NB4 (cell line): ENCODE results near the gene TBC1D22A.

Experiments
- DNase-seq: peaks from one replicate; pipeline ENCODE4 v3.0.0; 2010; ENCODE audit warnings: low read depth
- H3K4me3 ChIP-seq: one replicate; pipeline ENCODE4 v1.5.1; 2011; ENCODE audit warnings: mild to moderate bottlenecking, low read depth, low read length, moderate library complexity
- MYC ChIP-seq: IDR thresholded peaks from 2 replicates; pipeline ENCODE4 v1.6.1; 2011; ENCODE audit warnings: low read depth, low read length
- POLR2A ChIP-seq: IDR thresholded peaks from 2 replicates; pipeline ENCODE4 v1.6.1; 2011; ENCODE audit warnings: mild to moderate bottlenecking; ENCODE audit not compliant: insufficient read length; ENCODE audit errors: extremely low read depth
- TF ChIP-seq, protein P1 (sequence below): IDR thresholded peaks from one replicate; pipeline ENCODE4 v1.5.1; 2012; ENCODE audit warnings: low read depth, low read length
- TF ChIP-seq, protein P2 (sequence below): IDR thresholded peaks from 2 replicates; pipeline ENCODE4 v1.6.1; 2011; ENCODE audit warnings: low read depth, low read length

TBC1D22A gene

DNA sequence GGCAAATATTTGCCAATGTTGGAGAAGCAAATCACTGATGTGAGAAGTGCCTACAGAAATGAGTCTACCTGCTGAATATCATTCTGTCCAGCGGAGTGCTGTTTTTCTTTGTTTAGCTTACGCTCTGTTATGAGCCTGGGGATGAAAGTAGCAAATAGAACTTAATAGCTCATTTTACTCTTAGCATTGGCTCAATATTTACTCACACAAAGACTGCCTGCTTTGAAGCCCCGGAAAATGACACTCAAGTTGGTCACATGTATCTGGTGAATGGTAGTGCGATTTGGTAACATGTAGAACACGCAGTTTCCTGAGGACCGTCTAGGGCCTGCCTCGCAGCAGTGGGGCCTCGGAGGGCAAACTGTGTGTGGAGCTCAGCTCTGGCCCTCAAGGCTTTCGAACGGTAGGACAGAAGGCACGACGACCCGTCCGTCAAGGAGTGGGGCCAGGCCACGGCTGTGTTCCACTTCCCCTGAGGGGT, 38.9 kb downstream of the TBC1D22A start:
- TF ChIP-seq, protein P1, sequence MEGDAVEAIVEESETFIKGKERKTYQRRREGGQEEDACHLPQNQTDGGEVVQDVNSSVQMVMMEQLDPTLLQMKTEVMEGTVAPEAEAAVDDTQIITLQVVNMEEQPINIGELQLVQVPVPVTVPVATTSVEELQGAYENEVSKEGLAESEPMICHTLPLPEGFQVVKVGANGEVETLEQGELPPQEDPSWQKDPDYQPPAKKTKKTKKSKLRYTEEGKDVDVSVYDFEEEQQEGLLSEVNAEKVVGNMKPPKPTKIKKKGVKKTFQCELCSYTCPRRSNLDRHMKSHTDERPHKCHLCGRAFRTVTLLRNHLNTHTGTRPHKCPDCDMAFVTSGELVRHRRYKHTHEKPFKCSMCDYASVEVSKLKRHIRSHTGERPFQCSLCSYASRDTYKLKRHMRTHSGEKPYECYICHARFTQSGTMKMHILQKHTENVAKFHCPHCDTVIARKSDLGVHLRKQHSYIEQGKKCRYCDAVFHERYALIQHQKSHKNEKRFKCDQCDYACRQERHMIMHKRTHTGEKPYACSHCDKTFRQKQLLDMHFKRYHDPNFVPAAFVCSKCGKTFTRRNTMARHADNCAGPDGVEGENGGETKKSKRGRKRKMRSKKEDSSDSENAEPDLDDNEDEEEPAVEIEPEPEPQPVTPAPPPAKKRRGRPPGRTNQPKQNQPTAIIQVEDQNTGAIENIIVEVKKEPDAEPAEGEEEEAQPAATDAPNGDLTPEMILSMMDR: no peak
- TF ChIP-seq MYC (no peak), POLR2A (no peak)
- TF ChIP-seq, protein P2, sequence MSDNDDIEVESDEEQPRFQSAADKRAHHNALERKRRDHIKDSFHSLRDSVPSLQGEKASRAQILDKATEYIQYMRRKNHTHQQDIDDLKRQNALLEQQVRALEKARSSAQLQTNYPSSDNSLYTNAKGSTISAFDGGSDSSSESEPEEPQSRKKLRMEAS: no peak
- DNase-seq: no peak
- no peak overlapping the region for H3K4me3 ChIP-seq

- H3K4me3 ChIP-seq: no peak overlapping the region
- TF ChIP-seq, protein P2: no peak
- TF ChIP-seq, protein P1: no peak
- TF ChIP-seq MYC (no peak), POLR2A (no peak)
- DNase-seq: no peak
Measured at GRCh38 chr22:46801826-46802607, 39.6 kb downstream of the TBC1D22A start.

DNA sequence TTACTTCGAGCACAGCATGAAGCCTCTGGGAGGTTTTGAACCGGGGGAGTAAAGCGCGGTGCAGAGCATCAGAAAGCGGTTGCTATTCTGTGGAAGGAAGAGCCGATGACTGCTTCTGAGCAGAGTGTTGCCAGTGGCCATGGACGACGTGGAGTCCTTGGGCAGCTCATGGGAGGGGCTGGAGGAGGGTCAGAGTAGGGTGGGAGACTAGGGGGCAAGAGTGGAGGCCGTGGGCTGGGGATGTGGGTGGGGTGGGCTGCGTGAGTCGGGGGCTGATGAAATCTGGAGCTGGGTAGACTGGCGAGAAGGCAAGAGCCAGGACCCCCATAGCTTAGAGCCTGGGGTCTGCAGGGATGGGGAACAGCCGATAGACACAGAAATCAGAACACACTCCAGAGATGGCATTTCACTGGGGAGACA, 40.2 kb downstream of the TBC1D22A start:
- DNase-seq: no peak
- TF ChIP-seq, protein P1: no peak
- TF ChIP-seq, protein P2: no peak
- no peak for TF ChIP-seq POLR2A

DNA sequence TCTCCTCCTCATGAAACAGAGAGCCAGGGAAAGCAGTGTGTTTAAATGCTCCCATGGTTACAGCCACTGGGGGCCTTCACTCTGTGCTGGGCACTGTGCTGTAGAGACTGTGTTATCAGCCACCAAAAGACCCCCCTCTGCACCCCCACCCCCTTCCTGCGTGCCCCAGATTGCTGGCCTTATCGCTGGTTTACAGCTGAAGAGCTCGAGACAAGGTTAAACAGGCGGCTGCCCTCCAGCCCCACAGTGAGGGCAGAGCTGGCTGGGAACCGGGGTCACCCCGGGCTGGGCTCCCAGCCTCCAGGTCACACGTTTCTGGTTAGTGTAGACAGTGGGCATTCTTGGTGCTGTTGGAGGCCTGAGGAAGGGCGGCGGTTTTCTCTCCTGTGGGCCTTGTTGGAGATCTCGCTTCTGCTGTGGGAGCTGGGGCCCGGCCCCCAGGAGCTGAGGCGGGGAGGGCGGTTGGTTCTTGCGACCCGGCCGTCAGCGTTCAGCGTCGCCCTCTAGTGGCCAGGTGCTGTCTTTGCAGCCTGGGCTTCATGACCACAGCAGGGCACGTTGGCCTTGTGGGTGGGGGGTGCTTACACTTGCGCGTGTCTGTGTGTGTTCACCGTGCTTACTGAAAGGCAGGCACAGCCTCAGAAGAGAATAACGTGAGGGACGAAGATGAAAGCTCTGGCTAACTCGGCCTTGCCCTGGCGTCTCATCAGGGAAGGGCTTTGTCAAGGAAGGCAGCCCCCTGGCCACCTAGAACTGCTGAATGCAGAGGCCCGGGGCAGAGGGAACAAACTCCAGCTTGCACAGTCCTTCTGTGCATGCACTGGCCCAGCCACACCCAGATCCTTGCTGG, 40.8 kb downstream of the TBC1D22A start:
- TF ChIP-seq POLR2A (no peak), MYC (no peak)
- TF ChIP-seq, protein P2: no peak
- TF ChIP-seq, protein P1: peak; percentile 90
- peak; percentile 60 for DNase-seq
- no peak overlapping the region for H3K4me3 ChIP-seq

More for the DNA sequence above, 40.2 kb downstream of the TBC1D22A start:
- no peak overlapping the region for H3K4me3 ChIP-seq

DNA sequence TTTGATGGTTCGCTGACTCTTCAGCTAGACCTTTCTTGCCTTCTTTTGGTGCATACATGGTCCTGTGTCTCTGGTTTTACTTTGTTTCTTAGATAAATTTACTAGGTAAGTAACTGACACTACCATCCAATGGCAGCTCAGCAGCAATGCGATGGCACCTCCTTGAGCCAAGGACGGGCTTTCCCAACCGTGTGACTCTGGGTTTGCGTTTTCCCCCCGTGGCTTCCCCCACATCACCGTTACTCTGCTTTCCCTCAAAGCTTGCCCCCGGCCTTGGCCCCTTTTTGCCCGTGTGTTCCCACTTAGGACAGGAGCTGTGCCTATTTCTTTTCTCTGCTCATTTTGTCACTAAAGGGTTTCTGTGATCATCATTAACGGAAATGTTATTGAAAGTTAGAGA, 41.5 kb downstream of the TBC1D22A start:
- no peak overlapping the region for H3K4me3 ChIP-seq
- TF ChIP-seq MYC (no peak), POLR2A (no peak)
- TF ChIP-seq, protein P1: no peak
- TF ChIP-seq, protein P2: no peak
- DNase-seq: no peak
